HG02885 (cell line): Measurements from ENCODE around the gene ZNF362.

Source experiments
- ATAC-seq: cut with Tn5 transposase; IDR thresholded peaks from one replicate; pipeline ENCODE4 v1.9.1; 2021; ENCODE audit warnings: mild to moderate bottlenecking; ENCODE audit not compliant: unreplicated experiment, poor library complexity

Gene ZNF362

GRCh38 chr1:33322109-33322508, 65.8 kb downstream of the ZNF362 start:
- ATAC-seq = no peak

- ATAC-seq = no peak
Measured at GRCh38 chr1:33322870-33323585, 66.7 kb downstream of the ZNF362 start.

- no peak for ATAC-seq
Measured at GRCh38 chr1:33323663-33324477, 67.6 kb downstream of the ZNF362 start.

GRCh38 chr1:33324677-33325575, 68.6 kb downstream of the ZNF362 start:
- no peak for ATAC-seq

GRCh38 chr1:33326785-33327184, 70.5 kb downstream of the ZNF362 start:
- ATAC-seq = no peak

- no peak for ATAC-seq
Measured at GRCh38 chr1:33327587-33328325, 71.5 kb downstream of the ZNF362 start.

- ATAC-seq = no peak
Measured at GRCh38 chr1:33328817-33329216, 72.5 kb downstream of the ZNF362 start.

GRCh38 chr1:33329600-33330305, 73.5 kb downstream of the ZNF362 start:
- no peak for ATAC-seq

GRCh38 chr1:33330361-33330890, 74.1 kb downstream of the ZNF362 start:
- ATAC-seq = no peak

- ATAC-seq = no peak
Measured at GRCh38 chr1:33330906-33331305, 74.6 kb downstream of the ZNF362 start.

GRCh38 chr1:33331444-33332356, 75.4 kb downstream of the ZNF362 start:
- ATAC-seq = no peak

- no peak for ATAC-seq
Measured at GRCh38 chr1:33332357-33332789, 76.1 kb downstream of the ZNF362 start.

GRCh38 chr1:33332881-33333280, 76.6 kb downstream of the ZNF362 start:
- ATAC-seq = no peak

- ATAC-seq = no peak
Measured at GRCh38 chr1:33334081-33334552, 77.8 kb downstream of the ZNF362 start.

- no peak for ATAC-seq
Measured at GRCh38 chr1:33335020-33335419, 78.7 kb downstream of the ZNF362 start.

GRCh38 chr1:33336580-33336979, 80.3 kb downstream of the ZNF362 start:
- ATAC-seq = no peak

GRCh38 chr1:33337441-33337840, 81.1 kb downstream of the ZNF362 start:
- ATAC-seq = no peak

- ATAC-seq = no peak
Measured at GRCh38 chr1:33338048-33338439, 81.8 kb downstream of the ZNF362 start.
